Kidney tubule cell (primary cell): Measurements from ENCODE around the gene ABTB2.

Experiments
- DNase-seq: peaks from one replicate; pipeline ENCODE4 v3.0.0-alpha.2; 2018; ENCODE audit warnings: low spot score

Gene ABTB2

DNA sequence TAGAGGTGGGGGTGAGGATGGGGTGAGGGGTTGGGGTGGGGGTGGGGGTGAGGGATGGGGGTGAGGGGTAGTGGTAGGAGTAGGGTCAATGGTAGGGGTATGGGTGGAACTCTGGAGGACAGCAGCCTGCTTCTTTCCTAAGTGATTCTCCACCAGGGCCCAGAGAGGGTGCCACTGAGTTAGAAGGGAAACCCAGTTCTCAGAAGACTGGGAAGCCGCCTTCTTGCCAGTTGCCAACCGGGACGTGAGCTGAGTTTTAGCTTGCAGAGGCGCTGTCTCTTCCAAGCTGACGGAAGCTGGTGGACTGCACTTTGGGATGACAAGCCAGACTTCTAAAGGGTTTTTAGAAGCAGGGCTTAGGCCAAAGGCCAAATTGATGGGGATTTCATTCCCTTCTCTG, 148.0 kb downstream of the ABTB2 start:
- DNase-seq, result no peak

DNA sequence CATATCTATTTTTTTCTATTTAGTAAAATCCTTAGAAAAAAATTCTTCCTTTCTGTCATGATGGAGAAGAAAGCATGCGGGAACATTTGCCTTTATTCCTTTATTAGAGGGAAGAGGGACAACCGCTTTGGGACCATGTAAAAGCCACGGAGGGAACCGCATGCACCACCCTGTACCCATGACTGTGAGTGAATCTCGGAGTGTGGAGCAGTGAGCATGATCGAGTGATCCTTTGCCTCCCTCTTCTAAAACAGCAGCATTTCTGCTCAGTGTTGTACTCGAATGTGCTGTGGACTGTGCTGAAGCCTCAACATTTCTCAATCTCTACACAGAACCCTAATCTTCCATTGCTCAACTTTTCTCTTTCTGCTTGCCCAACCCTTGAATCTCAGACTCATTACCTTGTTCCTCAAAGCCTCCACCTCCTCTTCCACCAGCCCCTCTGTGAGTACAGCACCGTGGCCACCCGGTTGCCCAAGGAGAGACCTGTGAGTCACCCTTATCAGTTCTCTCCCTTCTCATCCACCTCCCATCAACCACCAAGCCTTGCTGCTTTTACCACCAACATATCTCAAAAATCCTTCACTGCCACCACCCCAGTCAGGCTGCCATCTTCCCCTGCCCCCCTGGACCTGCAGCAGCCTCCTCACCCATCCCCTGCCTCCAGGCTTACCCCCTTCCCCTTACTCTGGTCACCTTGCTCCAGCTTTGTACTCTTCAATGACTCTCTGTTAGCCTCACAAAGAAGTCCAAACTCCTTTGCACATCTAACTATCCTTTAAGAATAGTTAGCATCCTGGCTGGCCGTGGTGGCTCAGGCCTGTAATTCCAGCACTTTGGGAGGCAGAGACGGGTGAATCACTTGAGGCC, 149.3 kb downstream of the ABTB2 start:
- peak; percentile 74 for DNase-seq

GRCh38 chr11:34207487-34208180, 150.2 kb downstream of the ABTB2 start:
- no peak for DNase-seq

DNA sequence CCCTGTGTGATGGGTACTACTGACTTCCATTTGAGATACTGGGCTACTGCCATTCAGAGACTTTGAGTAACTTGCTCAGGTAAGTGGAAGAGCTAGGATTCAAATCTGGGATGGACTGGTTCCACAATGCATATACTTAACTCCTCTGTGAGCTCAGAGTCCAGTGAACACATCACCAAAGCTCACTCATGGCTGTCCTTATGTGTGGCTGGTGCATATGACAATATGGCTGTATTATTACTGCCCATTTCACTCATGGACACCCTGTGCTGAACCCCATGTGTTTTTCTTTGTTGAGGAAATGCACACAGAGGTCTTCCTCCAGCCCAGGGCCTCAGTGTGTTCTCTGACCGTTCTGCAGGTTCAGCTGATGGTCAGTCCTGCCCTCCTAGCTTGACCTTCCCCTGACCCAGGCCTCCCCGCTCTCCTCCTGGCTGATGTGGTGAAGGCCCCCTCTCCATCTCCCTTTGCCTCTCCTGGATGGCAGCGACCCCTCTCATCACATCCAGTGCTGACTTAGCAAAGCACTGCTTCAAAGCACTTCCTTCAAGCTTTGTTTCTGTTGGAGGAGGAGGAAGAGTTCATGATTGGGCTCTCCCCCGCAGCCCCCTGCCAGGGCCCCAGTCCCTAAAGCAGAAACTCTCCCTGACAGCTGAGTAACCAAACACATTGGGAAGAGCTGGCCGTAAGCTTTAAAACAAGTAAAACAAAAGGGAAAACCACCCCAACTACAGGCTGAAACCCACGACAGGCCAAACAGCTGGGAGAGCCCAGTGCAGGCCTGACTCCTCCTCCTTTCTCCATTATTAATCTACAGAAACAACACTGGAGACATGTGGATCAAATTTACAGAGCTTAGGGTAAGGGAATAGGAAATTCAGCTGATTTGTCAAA, 151.2 kb downstream of the ABTB2 start:
- DNase-seq, result no peak

- no peak for DNase-seq
These were observed 152.3 kb downstream of the ABTB2 start for GRCh38 chr11:34205326-34206035.

DNA sequence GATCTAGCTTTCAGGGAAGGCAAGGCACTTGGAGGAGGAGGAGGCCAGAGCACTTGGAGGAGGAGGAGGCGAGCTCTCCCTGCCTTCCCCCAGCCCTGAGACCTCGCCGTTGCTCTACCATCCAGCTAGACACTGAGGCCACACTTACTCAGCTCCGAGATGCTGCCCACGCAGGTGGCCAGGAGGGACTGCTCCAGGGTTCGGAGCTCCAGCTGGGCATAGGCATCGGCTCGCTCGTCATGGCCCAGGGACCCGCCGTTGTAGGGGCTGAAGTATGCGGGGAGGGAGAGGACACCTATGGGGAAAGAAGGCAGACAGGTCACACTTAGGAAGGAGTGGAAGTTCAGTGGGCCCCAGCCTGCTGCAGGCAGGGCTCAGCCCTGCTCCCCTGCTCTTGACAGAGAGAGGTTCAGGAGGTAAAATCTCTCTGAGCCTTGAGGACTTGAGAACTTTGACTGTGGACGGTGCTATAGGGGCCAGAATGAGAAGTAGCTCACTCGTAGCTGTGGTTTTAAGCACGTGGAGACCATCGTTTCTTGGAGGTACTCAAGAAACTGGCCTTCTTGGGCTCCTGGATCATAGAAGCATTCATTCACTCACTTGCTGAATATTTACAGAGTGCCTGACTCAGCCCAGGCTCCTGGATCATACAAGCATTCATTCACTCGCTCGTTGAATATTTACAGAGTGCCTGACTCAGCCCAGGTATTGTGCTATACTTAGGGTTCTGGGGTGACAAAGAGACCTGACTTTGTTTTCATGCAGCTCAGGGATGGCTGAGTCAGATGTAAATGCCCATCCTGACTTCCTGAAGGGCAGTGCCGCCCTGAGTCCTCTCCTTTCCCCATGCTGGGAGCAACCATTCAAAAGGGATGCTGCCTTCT, 153.2 kb downstream of the ABTB2 start:
- DNase-seq, result peak; percentile 99

GRCh38 chr11:34203377-34203871, 154.4 kb downstream of the ABTB2 start:
- DNase-seq, result peak; percentile 60

DNA sequence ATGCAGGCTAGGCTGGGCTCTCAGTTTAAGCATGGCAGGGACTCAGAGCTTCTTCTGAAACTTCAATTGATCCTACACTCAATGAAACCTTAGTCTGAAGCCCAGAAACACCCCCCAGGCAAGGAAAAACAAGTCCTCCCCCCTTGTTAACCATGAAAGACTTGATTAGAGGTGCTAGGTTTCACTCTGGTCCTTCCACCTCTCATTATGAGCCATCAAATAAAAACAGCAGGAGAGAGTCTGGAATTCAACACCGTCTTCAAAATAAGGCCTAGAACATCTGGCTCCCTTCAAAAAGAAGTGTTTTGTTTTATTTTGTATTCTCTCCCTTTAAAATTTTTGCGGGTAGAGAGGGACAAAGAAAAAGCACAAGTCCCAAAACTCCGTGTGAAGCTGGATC, 156.7 kb downstream of the ABTB2 start:
- no peak for DNase-seq

DNA sequence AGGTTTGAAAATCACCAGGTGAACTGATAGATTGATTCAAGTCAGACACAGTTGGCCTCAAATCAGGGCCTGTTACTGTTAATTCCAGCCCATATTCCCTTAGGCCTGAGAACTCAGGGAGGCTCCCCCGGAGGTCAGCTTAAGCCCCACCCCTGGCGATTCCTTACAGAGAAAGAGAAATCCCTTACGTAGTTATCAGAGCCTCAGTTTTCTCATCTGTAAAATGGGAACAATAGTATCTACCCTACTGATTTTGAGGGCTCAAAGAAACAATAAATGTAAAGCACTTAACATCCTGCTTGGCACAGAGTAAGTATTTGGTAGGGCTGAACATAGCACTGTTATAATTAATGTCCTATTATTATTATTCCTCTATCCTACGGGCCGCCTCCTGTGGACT, 158.3 kb downstream of the ABTB2 start:
- DNase-seq, result no peak

DNA sequence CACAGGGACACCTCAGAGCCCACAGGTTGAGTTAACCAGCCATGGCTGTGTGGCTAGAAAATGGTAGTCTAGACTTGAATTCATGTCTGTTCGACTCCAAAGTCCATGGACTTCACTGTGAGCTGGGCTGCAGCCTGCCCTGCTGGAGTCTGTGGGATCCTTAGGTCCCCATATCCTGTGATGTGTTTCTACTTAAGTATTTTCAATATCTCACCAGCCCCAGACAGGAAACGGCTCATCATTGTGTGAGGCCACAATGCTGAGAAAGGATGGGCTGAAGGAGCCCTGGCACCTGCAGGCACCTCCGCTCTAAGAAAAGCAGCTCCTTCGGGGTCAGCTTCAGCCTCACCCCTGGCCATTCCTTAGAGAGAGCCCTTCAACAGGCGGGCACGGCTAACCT, 159.3 kb downstream of the ABTB2 start:
- DNase-seq, result peak; percentile 57

DNA sequence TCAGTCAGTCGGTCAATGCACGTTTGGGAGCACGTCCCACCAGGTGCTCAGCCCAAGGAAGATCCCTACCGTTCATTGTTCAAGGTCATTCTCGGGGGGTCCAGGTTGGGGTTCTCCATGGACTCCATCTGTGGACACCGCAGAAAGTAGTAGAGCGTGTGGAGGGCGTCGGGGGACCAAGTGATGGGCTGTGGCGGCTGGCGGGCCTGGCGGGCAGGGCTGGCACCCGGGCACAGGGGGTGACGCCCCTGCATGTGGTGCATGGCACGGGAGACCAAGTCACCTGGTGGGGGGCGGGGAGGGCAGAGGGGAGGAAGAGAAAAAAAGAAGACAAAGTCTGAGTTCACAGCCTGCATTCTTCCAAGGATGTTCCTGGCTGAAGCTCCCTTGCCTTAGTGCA, 160.6 kb downstream of the ABTB2 start:
- DNase-seq, result no peak

GRCh38 chr11:34194576-34195335, 163.1 kb downstream of the ABTB2 start:
- no peak for DNase-seq

- peak; percentile 92 for DNase-seq
These were observed 165.1 kb downstream of the ABTB2 start for GRCh38 chr11:34192481-34193401.

DNA sequence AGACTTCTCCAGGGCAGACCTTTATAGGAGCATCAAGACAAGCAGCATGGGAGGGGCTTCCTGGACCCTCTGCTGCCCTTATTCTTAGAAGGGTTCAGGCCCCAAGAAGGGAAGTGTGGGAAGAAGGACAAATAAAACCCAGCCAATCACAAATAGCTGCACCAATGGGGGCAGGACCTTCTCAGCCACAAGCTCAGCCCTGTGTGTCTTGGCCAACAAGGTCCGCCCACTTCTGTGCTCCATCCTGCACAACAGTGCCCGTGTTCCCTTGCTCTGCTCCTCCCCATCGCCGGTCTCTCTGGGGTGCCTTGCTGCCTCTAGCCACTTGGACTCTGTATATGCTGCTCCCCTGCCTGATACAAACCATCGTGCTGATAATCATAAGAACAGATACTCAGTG, 166.2 kb downstream of the ABTB2 start:
- no peak for DNase-seq

DNA sequence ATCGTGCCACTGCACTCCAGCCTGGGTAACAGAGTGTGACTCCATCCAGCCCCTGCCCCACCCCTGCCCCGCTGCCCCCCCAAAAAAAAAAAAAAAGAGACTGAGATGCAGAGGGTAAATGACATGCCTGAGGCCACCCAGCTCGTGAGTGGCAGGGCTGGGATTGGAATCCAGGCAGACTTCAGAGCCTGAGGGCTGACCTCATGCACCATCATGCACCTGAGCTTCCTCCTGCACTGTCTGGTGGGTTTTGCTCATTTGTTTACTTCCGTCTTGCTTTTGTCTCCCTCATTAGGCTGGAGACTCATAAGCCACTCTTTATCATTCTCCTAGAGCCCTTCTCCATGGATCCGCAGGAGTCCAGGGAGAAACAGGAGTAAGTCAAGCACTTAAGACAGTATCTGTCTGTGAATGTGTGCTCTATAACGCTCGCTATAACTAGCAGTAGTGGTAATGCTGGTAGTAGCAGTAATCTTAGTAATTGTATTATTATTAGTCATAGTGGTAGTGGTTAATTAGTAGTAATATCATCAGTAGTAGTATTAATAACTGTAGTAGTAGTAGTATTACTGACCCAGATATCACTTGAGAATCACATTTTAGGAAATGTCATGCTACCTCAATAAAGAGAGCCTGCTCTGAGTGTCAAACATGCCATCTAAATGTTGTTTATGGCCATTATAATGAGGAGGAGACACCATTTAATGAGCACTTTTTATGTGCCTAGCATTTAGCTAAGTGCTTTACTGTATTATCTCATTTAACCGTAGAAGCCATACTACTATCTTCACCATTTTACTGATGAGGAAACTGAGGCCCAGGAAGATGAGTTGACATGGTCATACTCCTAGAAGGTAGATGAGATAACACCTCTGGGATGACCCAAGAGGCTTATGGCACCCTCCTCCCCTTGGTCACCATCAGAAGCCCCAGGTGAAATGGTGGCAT, 167.3 kb downstream of the ABTB2 start:
- peak; percentile 76 for DNase-seq

DNA sequence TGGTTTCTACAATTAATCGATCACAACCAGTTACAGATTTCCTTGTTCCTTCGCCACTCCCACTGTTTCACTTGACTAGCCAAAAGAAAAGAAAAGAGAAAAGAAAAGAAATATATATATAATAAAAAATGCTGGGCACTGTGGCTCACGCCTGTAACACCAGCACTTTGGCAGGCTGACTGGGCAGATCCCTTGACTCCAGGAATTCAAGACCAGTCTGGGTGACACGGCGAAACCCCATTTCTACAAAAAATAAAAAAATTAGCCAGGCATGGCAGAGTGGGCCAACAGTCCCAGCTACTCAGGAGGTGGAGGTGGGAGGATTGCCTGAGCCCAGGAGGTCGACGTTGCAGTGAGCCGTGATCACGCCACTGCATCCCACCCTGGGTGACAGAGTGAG, 168.6 kb downstream of the ABTB2 start:
- DNase-seq, result peak; percentile 35

DNA sequence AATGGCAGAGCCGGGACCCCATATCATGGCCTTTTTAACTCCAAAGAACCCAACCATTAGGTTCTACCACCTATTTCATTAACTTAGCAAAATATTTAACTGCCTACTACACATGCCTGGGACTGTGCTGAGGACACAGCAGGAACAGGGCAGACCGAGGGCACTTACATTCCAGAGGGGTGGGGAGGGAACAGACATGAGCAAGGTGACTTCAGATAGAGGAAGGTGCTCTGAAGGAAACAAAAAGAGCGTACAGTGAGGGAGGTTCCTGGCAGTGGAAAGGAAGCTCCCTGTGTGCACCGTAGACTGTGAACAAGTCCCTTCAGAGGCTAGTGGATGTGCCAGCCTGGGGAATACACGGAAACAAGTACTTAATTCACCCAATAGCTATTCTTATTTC, 169.6 kb downstream of the ABTB2 start:
- peak; percentile 58 for DNase-seq
